CD14-positive monocyte (primary cell): ENCODE data around the gene TRIM65. TPM values are rescaled to one million over a fixed set of nuclear protein-coding genes. Genes with fewer than 3 reads are reported as not detected.

Experiments
- DNase-seq, 3 donors: peaks; one replicate each; pipeline ENCODE4 v3.0.0-alpha.2; 2011 to 2022
- H2AFZ ChIP-seq: 2 replicates; pipeline ENCODE4 v1.6.0; 2012; ENCODE audit warnings: mild to moderate bottlenecking, low read depth, low read length, inconsistent platforms; ENCODE audit not compliant: insufficient read depth, poor library complexity, severe bottlenecking
- H3K27ac ChIP-seq, 2 donors: 1 replicate in 1 of 2; 2 replicates in 1 of 2; pipeline ENCODE4 v1.5.1; 2012 to 2013; ENCODE audit warnings: low read length in 2 of 2, control low read depth in 1 of 2, inconsistent platforms in 1 of 2, low read depth in 1 of 2, mild to moderate bottlenecking in 1 of 2
- H3K27me3 ChIP-seq, 2 donors: one replicate each; pipeline versions ENCODE4 v1.6.0 to v1.6.1; 2011 to 2013; ENCODE audit warnings: low read length in 2 of 2; ENCODE audit not compliant: control insufficient read depth in 2 of 2, insufficient read depth in 2 of 2
- H3K36me3 ChIP-seq, 2 donors: replicated peaks in 1 of 2; 1 replicate in 1 of 2; 2 replicates in 1 of 2; pipeline versions ENCODE4 v1.5.1 to v1.6.1; 2012 to 2013; ENCODE audit warnings: low read length in 2 of 2, control low read depth in 1 of 2, inconsistent platforms in 1 of 2, mild to moderate bottlenecking in 1 of 2; ENCODE audit not compliant: insufficient read depth in 2 of 2, control insufficient read depth in 1 of 2
- H3K4me1 ChIP-seq, 2 donors: 1 replicate in 1 of 2; 2 replicates in 1 of 2; pipeline versions ENCODE4 v1.5.1 to v1.6.1; 2012 to 2013; ENCODE audit warnings: low read length in 2 of 2, control low read depth in 1 of 2, inconsistent platforms in 1 of 2, mild to moderate bottlenecking in 1 of 2, moderate library complexity in 1 of 2; ENCODE audit not compliant: insufficient read depth in 2 of 2, control insufficient read depth in 1 of 2
- H3K4me2 ChIP-seq: replicated peaks from 2 replicates; pipeline ENCODE3; 2012; ENCODE audit warnings: low read length, moderate library complexity, mild to moderate bottlenecking; ENCODE audit not compliant: poor library complexity, severe bottlenecking; ENCODE audit errors: extremely low read depth
- H3K4me3 ChIP-seq, 3 experiments: fragments of 200-600 bp in 1 of 3; sonication (generic) in 1 of 3; replicated peaks in 1 of 3; 1 replicate in 2 of 3; 2 replicates in 1 of 3; pipeline ENCODE4 v1.5.1; 2011 to 2013; ENCODE audit warnings: low read length in 3 of 3, mild to moderate bottlenecking in 3 of 3, control low read depth in 2 of 3, low read depth in 2 of 3, inconsistent platforms in 1 of 3, moderate library complexity in 1 of 3
- H3K79me2 ChIP-seq: 2 replicates; pipeline ENCODE4 v1.6.0; 2012; ENCODE audit warnings: mild to moderate bottlenecking, control low read depth, inconsistent platforms, low read length, moderate library complexity; ENCODE audit not compliant: insufficient read depth
- H3K9ac ChIP-seq: 2 replicates; pipeline ENCODE4 v1.6.0; 2017; ENCODE audit warnings: low read length, mild to moderate bottlenecking; ENCODE audit not compliant: insufficient read depth, poor library complexity, severe bottlenecking
- H3K9me3 ChIP-seq, 2 donors: replicated peaks in 1 of 2; 1 replicate in 1 of 2; 2 replicates in 1 of 2; pipeline versions ENCODE4 v1.5.1 to v1.6.1; 2012 to 2013; ENCODE audit warnings: low read length in 2 of 2, control low read depth in 1 of 2; ENCODE audit not compliant: control insufficient read depth in 1 of 2, insufficient read depth in 1 of 2
- H4K20me1 ChIP-seq: 2 replicates; pipeline ENCODE4 v1.6.0; 2012; ENCODE audit warnings: mild to moderate bottlenecking, low read length, control low read depth, moderate library complexity; ENCODE audit not compliant: insufficient read depth
- H3K27ac Mint-ChIP-seq, 7 donors: one replicate each; pipeline ENCODE4 v1.8.0; 2020; ENCODE audit warnings: mild to moderate bottlenecking in 7 of 7, mixed read lengths in 7 of 7, moderate library complexity in 6 of 7, inconsistent platforms in 2 of 7
- H3K27me3 Mint-ChIP-seq, 3 donors: one replicate each; pipeline ENCODE4 v1.8.0; 2021 to 2022; ENCODE audit warnings: low read depth in 3 of 3, mild to moderate bottlenecking in 3 of 3, mixed read lengths in 3 of 3, moderate library complexity in 3 of 3, inconsistent platforms in 1 of 3
- H3K36me3 Mint-ChIP-seq, 2 donors: one replicate each; pipeline ENCODE4 v1.8.0; 2020; ENCODE audit warnings: mixed read lengths in 2 of 2, inconsistent platforms in 1 of 2, mild to moderate bottlenecking in 1 of 2
- H3K4me1 Mint-ChIP-seq: one replicate; pipeline ENCODE4 v1.8.0; 2020; ENCODE audit warnings: mild to moderate bottlenecking, mixed read lengths
- H3K4me3 Mint-ChIP-seq, 2 donors: one replicate each; pipeline ENCODE4 v1.8.0; 2020; ENCODE audit warnings: mild to moderate bottlenecking in 2 of 2, mixed read lengths in 2 of 2, moderate library complexity in 1 of 2
- H3K9me3 Mint-ChIP-seq, 7 donors: one replicate each; pipeline ENCODE4 v1.8.0; 2020 to 2022; ENCODE audit warnings: mixed read lengths in 7 of 7, mild to moderate bottlenecking in 6 of 7, moderate library complexity in 6 of 7, inconsistent platforms in 2 of 7
- WGBS: methylation state at CpG from one replicate; pipeline ENCODE4 v1.1.5; 2013; ENCODE audit warnings: missing lambda C conversion rate; ENCODE audit not compliant: insufficient coverage; 5-methylcytosine and 5-hydroxymethylcytosine counted together
- intact Hi-C, 2 donors: fragments of 100-400 bp; cut with micrococcal nuclease; formaldehyde crosslinking; loops; one replicate each; pipeline versions ENCODE4 v1.15.0 to v1.15.1; 2023
- polyA plus RNA-seq, 3 donors: library from polyadenylated mRNA; depleted of rRNA in 1 of 3; unstranded in 2 of 3; stranded (reverse) in 1 of 3; fragments of 300-500 nt in 2 of 3; fragments of >200 nt in 1 of 3; fragmentation: Illumina TruSeq in 2 of 3; gene quantifications; 1 replicate in 2 of 3; 2 replicates in 1 of 3; pipeline ENCODE4 v1.2.3, GENCODE V29; 2012 to 2021
- TF ChIP-seq, protein P1 (sequence below): fragments of 200-600 bp; IDR thresholded peaks from one replicate; pipeline ENCODE4 v1.8.0; 2022; ENCODE audit warnings: antibody characterized with exemption, mild to moderate bottlenecking

Gene TRIM65
- polyA plus RNA-seq, 3 donors = 5.6 to 10.4 (median 5.9) TPM

DNA sequence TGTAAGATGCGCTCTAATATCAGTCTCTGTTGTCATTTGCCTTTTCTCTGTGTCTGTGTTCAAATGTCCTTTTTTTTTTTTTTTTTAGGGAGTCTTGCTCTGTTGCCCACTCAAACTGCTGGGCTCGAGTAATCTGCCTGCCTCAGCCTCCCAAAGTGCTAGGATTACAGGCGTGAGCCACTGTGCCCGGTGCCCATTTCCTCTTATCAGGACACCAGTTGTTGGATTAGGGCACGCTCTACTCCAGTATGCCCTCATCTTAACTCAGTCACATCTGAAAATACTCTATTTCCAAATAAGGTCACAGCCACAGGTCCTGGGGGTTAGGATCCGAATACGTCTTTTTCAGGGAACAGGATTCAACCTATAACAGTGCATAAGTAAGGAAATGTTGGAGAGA is 16.5 kb downstream of the TRIM65 start:
- H4K20me1 ChIP-seq = no peaks in the 10 kb centered on the region
- H3K4me1 ChIP-seq = peaks cover 36 to 40% of the 10 kb centered on the region in 2 donors
- H3K27me3 ChIP-seq = peaks cover 16 to 48% of the 10 kb centered on the region in 2 donors
- H3K79me2 ChIP-seq = no peaks in the 10 kb centered on the region
- no peak overlapping the region for H3K27ac Mint-ChIP-seq
- intact Hi-C loops = no loop called here
- DNase-seq = no peak
- peaks cover 52 to 69% (median 58%) of the 10 kb centered on the region in 3 donors for H3K27me3 Mint-ChIP-seq
- no peak overlapping the region for H3K4me2 ChIP-seq
- H3K27ac ChIP-seq = no peak overlapping the region
- H2AFZ ChIP-seq = no peak overlapping the region
- peak overlapping the region in 1 of 2 donors; percentile 80 for H3K4me3 Mint-ChIP-seq
- no peaks in the 10 kb centered on the region for H3K36me3 ChIP-seq
- peaks cover 0 to 5% of the 10 kb centered on the region in 2 donors for H3K9me3 ChIP-seq
- peaks cover 0 to 16% (median 4%) of the 10 kb centered on the region in 7 donors for H3K9me3 Mint-ChIP-seq
- TF ChIP-seq, protein P1, sequence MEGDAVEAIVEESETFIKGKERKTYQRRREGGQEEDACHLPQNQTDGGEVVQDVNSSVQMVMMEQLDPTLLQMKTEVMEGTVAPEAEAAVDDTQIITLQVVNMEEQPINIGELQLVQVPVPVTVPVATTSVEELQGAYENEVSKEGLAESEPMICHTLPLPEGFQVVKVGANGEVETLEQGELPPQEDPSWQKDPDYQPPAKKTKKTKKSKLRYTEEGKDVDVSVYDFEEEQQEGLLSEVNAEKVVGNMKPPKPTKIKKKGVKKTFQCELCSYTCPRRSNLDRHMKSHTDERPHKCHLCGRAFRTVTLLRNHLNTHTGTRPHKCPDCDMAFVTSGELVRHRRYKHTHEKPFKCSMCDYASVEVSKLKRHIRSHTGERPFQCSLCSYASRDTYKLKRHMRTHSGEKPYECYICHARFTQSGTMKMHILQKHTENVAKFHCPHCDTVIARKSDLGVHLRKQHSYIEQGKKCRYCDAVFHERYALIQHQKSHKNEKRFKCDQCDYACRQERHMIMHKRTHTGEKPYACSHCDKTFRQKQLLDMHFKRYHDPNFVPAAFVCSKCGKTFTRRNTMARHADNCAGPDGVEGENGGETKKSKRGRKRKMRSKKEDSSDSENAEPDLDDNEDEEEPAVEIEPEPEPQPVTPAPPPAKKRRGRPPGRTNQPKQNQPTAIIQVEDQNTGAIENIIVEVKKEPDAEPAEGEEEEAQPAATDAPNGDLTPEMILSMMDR = no peak
- H3K9ac ChIP-seq = no peak overlapping the region
- H3K4me1 Mint-ChIP-seq = peaks cover 34% of the 10 kb centered on the region
- no peak overlapping the region for H3K4me3 ChIP-seq
- WGBS = 72% methylated on average over 4 of the region's 7 CpGs
- peaks cover 2 to 6% of the 10 kb centered on the region in 2 donors for H3K36me3 Mint-ChIP-seq

DNA sequence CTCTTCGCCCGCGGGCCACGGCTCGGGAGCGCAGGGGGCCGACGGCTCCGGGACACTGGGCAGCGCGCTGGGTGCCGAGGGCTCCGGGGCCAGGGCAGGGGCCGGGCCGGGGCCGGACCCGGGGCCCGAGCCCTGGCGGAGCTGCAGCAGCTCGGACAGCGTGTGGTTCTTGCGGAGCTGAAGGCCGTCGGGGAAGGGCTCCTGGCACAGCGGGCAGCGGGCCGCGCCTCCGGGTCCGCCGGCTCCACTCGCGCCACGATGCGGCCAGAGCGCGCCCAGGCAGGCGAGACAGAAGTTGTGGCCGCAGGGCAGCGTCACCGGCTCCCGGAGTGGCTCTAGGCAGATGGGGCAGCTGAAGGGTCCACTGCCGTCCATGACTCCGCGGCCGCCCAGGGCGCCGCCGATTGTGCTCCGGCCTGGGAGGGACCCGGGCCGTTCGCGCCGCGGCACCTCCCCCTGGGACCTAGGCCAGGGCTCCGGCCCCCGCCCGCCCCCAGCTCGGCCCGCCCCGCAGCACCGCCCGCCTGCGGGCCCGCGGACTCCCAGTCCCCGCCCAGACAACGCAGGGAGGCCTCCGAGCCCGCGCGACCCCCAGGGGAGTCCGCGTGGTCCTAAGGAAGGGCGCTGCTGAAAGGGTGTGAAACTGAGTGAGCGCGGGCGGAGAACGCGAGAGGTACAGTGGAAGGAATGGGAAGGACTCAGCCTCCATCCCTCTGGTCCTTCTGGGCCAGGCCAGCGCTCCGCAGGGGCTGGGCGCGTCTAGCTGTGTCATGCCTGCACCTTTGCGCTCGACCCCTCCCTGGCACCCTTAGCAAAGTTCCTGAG is 18.4 kb downstream of the TRIM65 start, which contains the start of gene TRIM47:
Gene TRIM47, minus strand, starts transcription at position 408 of the 825 bp plus-strand sequence. Its CDS starts 33 bp downstream, at position 375.
- H3K79me2 ChIP-seq = no peaks in the 10 kb centered on the region
- Mint-ChIP-seq H3K27me3 (peaks cover 55 to 73% (median 55%) of the 10 kb centered on the region in 3 donors), H3K4me1 (peaks cover 28% of the 10 kb centered on the region), H3K4me3 (peak within 1 kb of the TSS; percentile 73 to 95), H3K9me3 (peaks cover 0 to 14% (median 4%) of the 10 kb centered on the region in 7 donors), H3K27ac (peak within 1 kb of the TSS in 2 of 7 donors; percentile 46 to 60), H3K36me3 (peaks cover 2 to 6% of the 10 kb centered on the region in 2 donors)
- peaks cover 27 to 38% of the 10 kb centered on the region in 2 donors for H3K4me1 ChIP-seq
- peak within 1 kb of the TSS; percentile 80 for H3K4me2 ChIP-seq
- no peak within 1 kb of the TSS for H3K9ac ChIP-seq
- intact Hi-C loops = no loop called here
- TF ChIP-seq, protein P1 = peak; percentile 54
- peaks cover 0 to 5% of the 10 kb centered on the region in 2 donors for H3K9me3 ChIP-seq
- H3K4me3 ChIP-seq = peak within 1 kb of the TSS; percentile 8 to 68 (median 23)
- no peak within 1 kb of the TSS for H3K27ac ChIP-seq
- no peaks in the 10 kb centered on the region for H3K36me3 ChIP-seq
- under 1% methylated on average over 83 of the region's 87 CpGs for WGBS
- peak within 1 kb of the TSS; percentile 76 for H2AFZ ChIP-seq
- no peaks in the 10 kb centered on the region for H4K20me1 ChIP-seq
- H3K27me3 ChIP-seq = peaks cover 16 to 48% of the 10 kb centered on the region in 2 donors
- peak in 2 of 3 donors; percentile 37 to 47 for DNase-seq
